ENCODE data around the gene PHPT1.

DNA sequence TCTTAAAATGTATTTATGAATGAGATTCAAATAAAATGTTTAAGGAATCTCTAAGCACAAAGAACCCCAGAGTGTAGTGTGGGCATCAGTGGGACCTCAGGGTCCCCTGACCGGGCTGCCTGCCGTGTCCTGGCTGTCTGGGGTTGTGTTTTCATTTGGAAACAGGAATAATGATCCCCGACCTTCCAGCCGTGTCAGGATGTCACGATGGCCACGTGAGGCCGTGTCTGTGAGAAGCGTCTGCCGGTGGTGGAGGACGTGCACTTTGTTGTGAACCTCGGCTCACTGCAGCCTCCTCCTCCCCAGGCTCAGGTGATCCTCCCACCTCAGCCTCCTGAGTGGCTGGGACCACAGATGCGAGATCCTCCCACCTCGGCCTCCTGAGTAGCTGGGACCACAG lies 41.5 kb downstream of the PHPT1 start:
- TF ChIP-seq CTCF (IDR thresholded peaks at IDR 0.05) (no peak), POLR2A (IDR thresholded peaks at IDR 0.05; ENCODE audit: low read depth) (no peak)
